Endothelial cell of umbilical vein (primary cell): ENCODE data around the gene FAM13B.

ENCODE experiments used
- CTCF ChIP-seq, 2 donors: IDR thresholded peaks; 1 replicate in 1 of 2; 2 replicates in 1 of 2; pipeline ENCODE4 v1.5.1; 2011; ENCODE audit warnings: low read length in 2 of 2, mild to moderate bottlenecking in 2 of 2, moderate library complexity in 2 of 2, control low read depth in 1 of 2, inconsistent platforms in 1 of 2, low read depth in 1 of 2; ENCODE audit not compliant: insufficient read depth in 1 of 2; ENCODE audit errors: extremely low read depth in 1 of 2
- EZH2 ChIP-seq: IDR thresholded peaks from 2 replicates; pipeline ENCODE4 v1.6.1; 2012; ENCODE audit warnings: borderline replicate concordance, low read depth, mild to moderate bottlenecking, moderate library complexity, low read length, inconsistent platforms; ENCODE audit not compliant: severe bottlenecking
- JUN ChIP-seq: IDR thresholded peaks from 2 replicates; pipeline ENCODE4 v1.6.1; 2011; ENCODE audit warnings: borderline replicate concordance, low read depth; ENCODE audit not compliant: insufficient read length, insufficient read depth
- MYC ChIP-seq: IDR thresholded peaks from one replicate; pipeline ENCODE4 v1.6.1; 2011; ENCODE audit warnings: mild to moderate bottlenecking, low read depth, low read length
- POLR2A ChIP-seq: IDR thresholded peaks from 2 replicates; pipeline ENCODE4 v1.6.1; 2012; ENCODE audit warnings: low read depth, mild to moderate bottlenecking, control low read depth, low read length
- POLR2AphosphoS5 ChIP-seq: IDR thresholded peaks from 2 replicates; pipeline ENCODE4 v1.6.1; 2012; ENCODE audit warnings: low read depth, mild to moderate bottlenecking, control low read depth, low read length, moderate library complexity; ENCODE audit not compliant: insufficient read depth
- TF ChIP-seq, protein P1 (sequence below): IDR thresholded peaks from 2 replicates; pipeline ENCODE4 v1.6.1; 2011; ENCODE audit not compliant: insufficient read depth, insufficient read length

DNA sequence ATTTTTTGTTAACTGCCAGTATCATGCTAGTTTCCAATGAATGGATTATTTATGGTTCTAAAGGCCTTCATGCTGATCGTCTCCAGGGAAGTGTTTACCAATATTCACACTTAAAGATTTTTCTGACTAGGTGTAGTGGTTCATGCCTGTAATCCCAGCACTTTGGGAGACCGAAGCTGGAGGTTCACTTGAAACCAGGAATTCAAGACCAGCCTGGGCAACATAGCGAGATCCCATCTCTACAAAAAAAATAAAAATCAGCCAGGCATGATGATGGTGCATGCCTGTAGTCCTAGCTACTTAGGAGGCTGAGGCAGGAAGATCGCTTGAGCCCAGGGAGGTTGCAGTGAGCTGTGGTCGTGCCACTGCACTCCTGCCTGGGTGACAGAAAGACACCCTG is 43.5 kb downstream of the FAM13B start:
- TF ChIP-seq CTCF (IDR thresholded peaks at IDR 0.05; ENCODE audit: extremely low read depth in 1 of 2, insufficient read depth in 1 of 2, low read depth in 1 of 2, low read length in 2 of 2), result no peak
- TF ChIP-seq EZH2, result no peak
- TF ChIP-seq POLR2A, result no peak
- TF ChIP-seq, protein P1, sequence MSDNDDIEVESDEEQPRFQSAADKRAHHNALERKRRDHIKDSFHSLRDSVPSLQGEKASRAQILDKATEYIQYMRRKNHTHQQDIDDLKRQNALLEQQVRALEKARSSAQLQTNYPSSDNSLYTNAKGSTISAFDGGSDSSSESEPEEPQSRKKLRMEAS, result no peak
- TF ChIP-seq POLR2AphosphoS5, result no peak
- TF ChIP-seq MYC, result no peak
- TF ChIP-seq JUN, result no peak
